Activated T-helper 2 cell treated with anti-CD3 and anti-CD28 coated beads, Interferon-gamma antibody, Interleukin-2, Interleukin-4, amounts not matched to agents 10 μg/mL and 5 μg/mL and 100 μg/mL, durations not matched to agents 14 hours and 24 hours and 36 hours (primary cell): ENCODE measurements around the gene NBL1. TPM values are rescaled to one million over a fixed set of nuclear protein-coding genes. Genes with fewer than 3 reads are reported as not detected.

Experiments
- DNase-seq: peaks from one replicate; pipeline ENCODE4 v3.0.0; 2021; ENCODE audit warnings: low spot score
- H3K27ac Mint-ChIP-seq: one replicate; pipeline ENCODE4 v1.8.0; 2021; ENCODE audit warnings: mixed read lengths
- H3K27me3 Mint-ChIP-seq: one replicate; pipeline ENCODE4 v1.8.0; 2021; ENCODE audit warnings: low read depth, mixed read lengths
- H3K36me3 Mint-ChIP-seq: one replicate; pipeline ENCODE4 v1.8.0; 2021; ENCODE audit warnings: low read depth, mixed read lengths
- H3K4me1 Mint-ChIP-seq: one replicate; pipeline ENCODE4 v1.8.0; 2021; ENCODE audit warnings: low read depth, mixed read lengths
- H3K4me3 Mint-ChIP-seq: one replicate; pipeline ENCODE4 v1.8.0; 2021; ENCODE audit warnings: low read depth, mild to moderate bottlenecking, moderate library complexity, mixed read lengths
- H3K9me3 Mint-ChIP-seq: one replicate; pipeline ENCODE4 v1.8.0; 2021; ENCODE audit warnings: mixed read lengths
- intact Hi-C: fragments of 100-400 bp; cut with micrococcal nuclease; formaldehyde crosslinking; loops from one replicate; pipeline ENCODE4 v1.15.1; 2023
- total RNA-seq: library from RNA; stranded (reverse); gene quantifications from 2 replicates; pipeline ENCODE4 v1.2.3, GENCODE V29; 2022

NBL1 gene
- total RNA-seq, 1 donor from 2014 or later = 55.7 TPM

GRCh38 chr1:19672237-19672636 lies 28.1 kb downstream of the NBL1 start:
- no peak overlapping the region for H3K27ac Mint-ChIP-seq
- no peak overlapping the region for H3K4me3 Mint-ChIP-seq
- H3K9me3 Mint-ChIP-seq = no peaks in the 10 kb centered on the region
- peaks cover 30% of the 10 kb centered on the region for H3K27me3 Mint-ChIP-seq
- intact Hi-C loops = no loop called here
- no peaks in the 10 kb centered on the region for H3K4me1 Mint-ChIP-seq
- H3K36me3 Mint-ChIP-seq = no peaks in the 10 kb centered on the region
- DNase-seq = no peak

DNA sequence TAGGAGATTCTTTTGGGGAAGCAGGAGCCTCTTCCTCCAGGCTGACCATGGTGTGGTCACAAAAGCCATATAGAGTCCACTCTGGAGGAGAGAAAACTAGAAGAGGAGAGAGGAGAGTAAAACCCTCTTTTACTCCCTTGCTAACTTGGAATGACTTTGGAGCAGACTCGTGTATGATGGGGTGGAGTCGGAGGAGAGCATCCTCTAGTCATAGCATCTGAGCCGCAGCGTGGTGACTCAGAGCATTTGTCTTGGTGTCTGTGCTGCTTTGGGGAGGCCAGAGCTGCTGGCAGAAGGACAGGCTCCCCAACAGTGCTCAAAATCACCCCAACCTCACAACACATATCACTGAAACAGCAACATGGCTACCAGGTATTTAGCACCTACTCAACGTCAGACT lies 31.7 kb downstream of the NBL1 start:
- Mint-ChIP-seq H3K4me3 (no peak overlapping the region), H3K27me3 (peaks cover 12% of the 10 kb centered on the region), H3K4me1 (no peaks in the 10 kb centered on the region), H3K36me3 (no peaks in the 10 kb centered on the region), H3K27ac (no peak overlapping the region), H3K9me3 (no peaks in the 10 kb centered on the region)
- DNase-seq = no peak
- intact Hi-C loops = no loop called here

DNA sequence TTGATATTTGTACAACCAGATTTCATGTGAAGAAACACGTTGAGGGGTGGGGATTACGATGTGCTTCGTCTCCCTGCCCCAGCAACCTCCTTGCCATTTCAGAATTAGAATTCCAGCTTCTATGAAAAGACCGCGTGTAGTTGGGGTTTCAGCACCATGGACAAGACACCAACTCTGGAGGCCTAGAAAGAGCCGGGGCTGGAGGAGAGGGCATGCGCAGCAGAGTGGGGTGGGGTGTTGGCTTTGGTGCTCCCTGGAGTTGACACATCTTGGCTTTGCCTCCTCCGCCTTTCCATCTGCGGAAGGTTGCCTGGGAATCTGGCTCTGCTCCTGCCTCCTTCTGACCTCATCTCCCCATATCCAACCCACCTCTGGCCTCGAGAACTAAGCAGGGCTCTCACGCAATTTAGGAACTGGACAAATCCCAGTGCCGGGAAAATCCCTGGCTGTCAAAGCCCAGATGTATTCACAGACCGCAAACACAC lies 32.4 kb downstream of the NBL1 start:
- intact Hi-C loops = no loop called here
- Mint-ChIP-seq H3K9me3 (no peaks in the 10 kb centered on the region), H3K27ac (no peak overlapping the region), H3K4me1 (no peaks in the 10 kb centered on the region), H3K27me3 (peaks cover 8% of the 10 kb centered on the region), H3K4me3 (no peak overlapping the region), H3K36me3 (no peaks in the 10 kb centered on the region)
- DNase-seq = no peak

DNA sequence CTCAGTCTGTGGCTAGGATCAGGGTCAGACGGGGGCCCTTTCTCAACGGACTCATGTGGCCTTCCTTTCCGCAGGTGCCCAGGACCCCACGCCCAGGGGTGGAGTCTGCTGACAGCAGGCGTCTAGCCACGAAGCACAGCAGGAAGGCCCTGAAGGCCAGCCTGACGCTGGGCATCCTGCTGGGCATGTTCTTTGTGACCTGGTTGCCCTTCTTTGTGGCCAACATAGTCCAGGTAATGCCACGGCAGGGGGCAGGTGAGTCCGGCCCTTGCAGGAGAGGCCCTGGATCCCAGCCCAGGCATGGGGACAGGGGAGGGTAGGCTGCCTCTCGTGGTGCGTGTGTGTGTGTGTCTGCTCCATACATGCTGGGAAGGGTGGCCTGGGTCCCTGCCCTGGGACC lies 34.4 kb downstream of the NBL1 start:
- Mint-ChIP-seq H3K4me1 (no peaks in the 10 kb centered on the region), H3K27ac (no peak overlapping the region), H3K27me3 (peaks cover 2% of the 10 kb centered on the region), H3K36me3 (no peaks in the 10 kb centered on the region), H3K4me3 (no peak overlapping the region), H3K9me3 (no peaks in the 10 kb centered on the region)
- no peak for DNase-seq
- intact Hi-C loops = no loop called here

GRCh38 chr1:19678931-19679453 lies 34.9 kb downstream of the NBL1 start:
- H3K9me3 Mint-ChIP-seq = no peaks in the 10 kb centered on the region
- H3K36me3 Mint-ChIP-seq = no peaks in the 10 kb centered on the region
- H3K4me3 Mint-ChIP-seq = no peak overlapping the region
- peaks cover 2% of the 10 kb centered on the region for H3K27me3 Mint-ChIP-seq
- no peak overlapping the region for H3K27ac Mint-ChIP-seq
- intact Hi-C loops = no loop called here
- no peaks in the 10 kb centered on the region for H3K4me1 Mint-ChIP-seq
- DNase-seq = no peak

GRCh38 chr1:19679691-19680090 lies 35.6 kb downstream of the NBL1 start:
- Mint-ChIP-seq H3K9me3 (no peaks in the 10 kb centered on the region), H3K36me3 (no peaks in the 10 kb centered on the region), H3K27ac (no peak overlapping the region), H3K4me1 (no peaks in the 10 kb centered on the region), H3K27me3 (peaks cover 2% of the 10 kb centered on the region), H3K4me3 (no peak overlapping the region)
- intact Hi-C loops = no loop called here
- DNase-seq = no peak

- intact Hi-C loops = no loop called here
- Mint-ChIP-seq H3K36me3 (no peaks in the 10 kb centered on the region), H3K9me3 (no peaks in the 10 kb centered on the region), H3K27me3 (peaks cover 2% of the 10 kb centered on the region), H3K4me3 (no peak overlapping the region), H3K4me1 (no peaks in the 10 kb centered on the region), H3K27ac (no peak overlapping the region)
- DNase-seq = no peak
These were observed 36.5 kb downstream of the NBL1 start for GRCh38 chr1:19680644-19681043.

- no peak overlapping the region for H3K4me3 Mint-ChIP-seq
- no peaks in the 10 kb centered on the region for H3K9me3 Mint-ChIP-seq
- intact Hi-C loops = no loop called here
- H3K4me1 Mint-ChIP-seq = no peaks in the 10 kb centered on the region
- no peaks in the 10 kb centered on the region for H3K36me3 Mint-ChIP-seq
- DNase-seq = no peak
- H3K27ac Mint-ChIP-seq = no peak overlapping the region
- no peaks in the 10 kb centered on the region for H3K27me3 Mint-ChIP-seq
These were observed 38.1 kb downstream of the NBL1 start for GRCh38 chr1:19682257-19682656.

DNA sequence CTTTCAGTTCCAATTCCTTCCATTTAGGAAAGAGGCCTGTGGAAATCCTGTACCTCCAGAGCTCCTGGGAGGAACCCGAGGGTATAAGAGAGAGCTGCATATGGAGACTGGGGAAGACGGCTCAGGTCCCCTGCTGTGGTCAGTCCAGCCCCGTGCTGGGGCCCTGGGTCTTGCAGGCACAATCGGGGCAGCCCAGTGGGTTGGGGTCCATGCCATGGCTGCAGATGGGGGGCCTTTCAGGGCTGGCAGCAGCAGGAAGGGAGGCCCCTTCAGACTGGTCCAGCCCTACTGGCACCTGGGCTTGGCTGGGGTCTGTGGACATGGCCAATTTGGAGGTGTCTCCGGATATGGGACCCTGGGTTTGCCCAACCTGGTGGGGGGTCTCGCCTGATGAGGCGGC lies 38.8 kb downstream of the NBL1 start:
- no peak overlapping the region for H3K27ac Mint-ChIP-seq
- no peaks in the 10 kb centered on the region for H3K9me3 Mint-ChIP-seq
- H3K36me3 Mint-ChIP-seq = no peaks in the 10 kb centered on the region
- H3K4me1 Mint-ChIP-seq = no peaks in the 10 kb centered on the region
- no peaks in the 10 kb centered on the region for H3K27me3 Mint-ChIP-seq
- intact Hi-C loops = no loop called here
- H3K4me3 Mint-ChIP-seq = no peak overlapping the region
- DNase-seq = no peak

GRCh38 chr1:19683351-19683750 lies 39.2 kb downstream of the NBL1 start:
- no peaks in the 10 kb centered on the region for H3K4me1 Mint-ChIP-seq
- no peak overlapping the region for H3K27ac Mint-ChIP-seq
- no peak overlapping the region for H3K4me3 Mint-ChIP-seq
- no peaks in the 10 kb centered on the region for H3K9me3 Mint-ChIP-seq
- intact Hi-C loops = no loop called here
- no peak for DNase-seq
- no peaks in the 10 kb centered on the region for H3K27me3 Mint-ChIP-seq
- H3K36me3 Mint-ChIP-seq = peaks cover 3% of the 10 kb centered on the region

DNA sequence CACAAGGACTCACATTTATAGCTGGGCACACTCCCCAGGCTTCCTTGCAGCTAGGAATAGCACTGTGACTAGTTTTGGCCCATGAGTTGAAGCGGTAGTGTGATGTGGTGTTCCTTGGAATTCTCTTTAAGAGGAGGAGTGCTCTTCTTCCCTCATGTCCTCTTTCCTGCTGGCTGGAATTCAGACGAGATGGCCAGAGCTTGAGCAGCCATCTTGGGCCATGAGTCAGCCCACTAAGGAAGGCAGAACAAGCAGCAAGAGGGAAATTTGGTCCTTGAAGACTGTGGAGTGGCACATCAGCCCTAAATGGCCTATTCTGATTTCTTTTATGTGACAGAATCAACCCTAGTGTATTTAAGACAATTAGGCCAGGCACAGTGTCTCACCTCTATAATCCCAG lies 40.6 kb downstream of the NBL1 start:
- Mint-ChIP-seq H3K27ac (no peak overlapping the region), H3K4me3 (no peak overlapping the region), H3K36me3 (peaks cover 3% of the 10 kb centered on the region)

GRCh38 chr1:19685994-19686393 lies 41.9 kb downstream of the NBL1 start:
- Mint-ChIP-seq H3K27me3 (no peaks in the 10 kb centered on the region), H3K9me3 (peaks cover 4% of the 10 kb centered on the region), H3K4me1 (no peaks in the 10 kb centered on the region), H3K36me3 (peaks cover 10% of the 10 kb centered on the region), H3K27ac (no peak overlapping the region), H3K4me3 (no peak overlapping the region)
- no peak for DNase-seq
- intact Hi-C loops = no loop called here

More for the DNA sequence above, 40.6 kb downstream of the NBL1 start:
- no peaks in the 10 kb centered on the region for H3K4me1 Mint-ChIP-seq
- H3K27me3 Mint-ChIP-seq = no peaks in the 10 kb centered on the region
- H3K9me3 Mint-ChIP-seq = no peaks in the 10 kb centered on the region
- intact Hi-C loops = no loop called here
- no peak for DNase-seq

DNA sequence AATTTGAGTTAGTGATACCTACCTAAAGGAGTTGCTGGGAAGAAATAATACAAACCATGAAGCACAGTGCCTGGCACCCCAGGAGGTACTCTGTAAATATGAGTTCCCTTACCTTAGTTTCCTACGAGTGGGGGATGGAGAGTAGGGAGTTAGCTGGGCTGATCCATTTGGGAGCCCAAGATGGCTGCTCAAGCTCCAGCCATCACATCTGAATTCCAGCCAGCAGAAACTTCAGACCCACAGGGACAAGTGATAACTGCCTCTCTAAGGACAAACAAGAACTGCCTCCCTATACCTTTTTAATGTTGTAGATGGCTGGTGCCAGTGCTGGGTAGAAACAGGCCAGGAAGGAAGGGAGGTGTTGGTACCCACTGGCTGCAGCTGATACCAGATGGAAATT lies 43.3 kb downstream of the NBL1 start:
- Mint-ChIP-seq H3K4me3 (no peak overlapping the region), H3K9me3 (peaks cover 4% of the 10 kb centered on the region), H3K27ac (no peak overlapping the region), H3K27me3 (no peaks in the 10 kb centered on the region), H3K36me3 (peaks cover 22% of the 10 kb centered on the region), H3K4me1 (no peaks in the 10 kb centered on the region)
- DNase-seq = no peak
- intact Hi-C loops = no loop called here
